A549 (cell line): ENCODE results near the gene RPS23. TPM values are rescaled to one million over a fixed set of nuclear protein-coding genes. Genes with fewer than 3 reads are reported as not detected.

Experiments
- ATAC-seq, 2 experiments: fragments of 200-7000 bp in 1 of 2; fragments of >200 bp in 1 of 2; cut with Nextera tagmentation in 1 of 2; cut with Tn5 transposase in 1 of 2; 3 replicates each; pipeline versions ENCODE4 v1.8.0 to v1.9.1; 2018 to 2020; ENCODE audit warnings: mild to moderate bottlenecking in 1 of 2, moderate library complexity in 1 of 2
- CTCF ChIA-PET: fragments of 300-600 bp; sonication (Branson Sonifier 250); formaldehyde crosslinking; extraction: SDS; loops from one replicate; lab custom pipeline; 2021; ENCODE audit warnings: antibody characterized with exemption, inconsistent platforms; lab: Yijun Ruan, JAX
- POLR2A ChIA-PET: fragments of 350-600 bp; formaldehyde crosslinking; extraction: SDS; loops from one replicate; lab custom pipeline; 2021; ENCODE audit warnings: antibody characterized with exemption, inconsistent platforms; lab: Yijun Ruan, JAX
- DNase-seq, 2 experiments: peaks; one replicate each; pipeline versions ENCODE4 v3.0.0 to v3.0.0-alpha.2; 2011 to 2016; ENCODE audit warnings: low read depth in 1 of 2, low spot score in 1 of 2
- FAIRE-seq: peaks from 2 replicates; lab custom pipeline; 2011; peaks lifted over from hg19 to GRCh38; lab: Jason Lieb, UNC
- H3K27ac ChIP-seq, 2 experiments: fragments of >200 bp; sonication (Bioruptor Twin); formaldehyde crosslinking; 3 replicates each; pipeline ENCODE4 v1.5.1; 2016 to 2017
- H3K4me1 ChIP-seq: fragments of >200 bp; sonication (Bioruptor Twin); formaldehyde crosslinking; 3 replicates; pipeline ENCODE4 v1.6.1; 2016
- H3K4me2 ChIP-seq: fragments of >200 bp; sonication (Bioruptor Twin); formaldehyde crosslinking; 3 replicates; pipeline ENCODE4 v1.6.1; 2016
- H3K4me3 ChIP-seq: fragments of >200 bp; sonication (Bioruptor Twin); formaldehyde crosslinking; 3 replicates; pipeline ENCODE4 v1.5.1; 2016
- H3K9me3 ChIP-seq: fragments of >200 bp; sonication (Bioruptor Twin); formaldehyde crosslinking; 3 replicates; pipeline ENCODE4 v1.6.1; 2016
- CBX2 ChIP-seq: fragments of 200-600 bp; sonication (generic); IDR thresholded peaks from 2 replicates; pipeline ENCODE4 v1.6.1; 2016; ENCODE audit warnings: low read depth, mild to moderate bottlenecking, borderline replicate concordance
- CEBPB ChIP-seq, 2 experiments: fragments of >200 bp in 1 of 2; sonication (Bioruptor Twin) in 1 of 2; formaldehyde crosslinking in 1 of 2; IDR thresholded peaks; 2 replicates each; pipeline ENCODE4 v1.6.1; 2012 to 2016
- CHD2 ChIP-seq: fragments of 150-350 bp; IDR thresholded peaks from 2 replicates; pipeline ENCODE4 v1.6.1; 2014; ENCODE audit warnings: low read length; ENCODE audit not compliant: partially characterized antibody
- CHD4 ChIP-seq: fragments of 200-600 bp; sonication (generic); IDR thresholded peaks from 2 replicates; pipeline ENCODE4 v1.6.1; 2016; ENCODE audit warnings: antibody characterized with exemption, mild to moderate bottlenecking, borderline replicate concordance
- CTCF ChIP-seq: fragments of >200 bp; sonication (Bioruptor Twin); formaldehyde crosslinking; IDR thresholded peaks from 3 replicates; pipeline ENCODE4 v1.5.1; 2016
- E2F6 ChIP-seq: IDR thresholded peaks from 2 replicates; pipeline ENCODE4 v1.6.1; 2012; ENCODE audit warnings: low read depth, borderline replicate concordance
- EHF ChIP-seq: fragments of 250-450 bp; sonication (Bioruptor Pico); IDR thresholded peaks from 2 replicates; pipeline ENCODE4 v1.5.0; 2020; ENCODE audit warnings: mild to moderate bottlenecking
- EP300 ChIP-seq, 2 experiments: fragments of >200 bp; sonication (Bioruptor Twin); formaldehyde crosslinking; IDR thresholded peaks; 2 replicates in 1 of 2; 3 replicates in 1 of 2; pipeline ENCODE4 v1.6.1; 2016 to 2017
- FOXS1 ChIP-seq: fragments of 250-450 bp; sonication (Bioruptor Pico); IDR thresholded peaks from 2 replicates; pipeline ENCODE4 v1.5.0; 2020; ENCODE audit warnings: mild to moderate bottlenecking, moderate library complexity
- GATA3 ChIP-seq: IDR thresholded peaks from 2 replicates; pipeline ENCODE4 v1.6.1; 2012; ENCODE audit warnings: borderline replicate concordance
- HDAC2 ChIP-seq: fragments of 200-600 bp; sonication (generic); IDR thresholded peaks from 2 replicates; pipeline ENCODE4 v1.6.1; 2016
- HOXB13 ChIP-seq: fragments of 250-450 bp; sonication (Bioruptor Pico); IDR thresholded peaks from 2 replicates; pipeline ENCODE4 v1.5.0; 2020; ENCODE audit warnings: low read depth, mild to moderate bottlenecking, moderate library complexity
- HOXB5 ChIP-seq: fragments of 250-450 bp; sonication (Bioruptor Pico); IDR thresholded peaks from 2 replicates; pipeline ENCODE4 v1.5.0; 2020; ENCODE audit warnings: mild to moderate bottlenecking, moderate library complexity
- KDM1A ChIP-seq: fragments of 200-600 bp; sonication (generic); IDR thresholded peaks from 2 replicates; pipeline ENCODE4 v1.6.1; 2016; ENCODE audit warnings: low read depth, mild to moderate bottlenecking
- KDM5A ChIP-seq: fragments of 200-600 bp; sonication (generic); IDR thresholded peaks from 2 replicates; pipeline ENCODE4 v1.6.1; 2016; ENCODE audit warnings: antibody characterized with exemption, mild to moderate bottlenecking
- MAFK ChIP-seq: fragments of 450-650 bp; IDR thresholded peaks from 2 replicates; pipeline ENCODE4 v1.6.1; 2014; ENCODE audit not compliant: partially characterized antibody
- MAZ ChIP-seq: fragments of 150-350 bp; IDR thresholded peaks from 2 replicates; pipeline ENCODE4 v1.6.1; 2014; ENCODE audit warnings: antibody characterized with exemption, low read depth, low read length, borderline replicate concordance
- NFE2L2 ChIP-seq: fragments of 150-350 bp; conservative IDR thresholded peaks from 2 replicates; pipeline ENCODE4 v1.6.1; 2014; ENCODE audit warnings: low read length
- PHF8 ChIP-seq: fragments of 200-600 bp; sonication (generic); IDR thresholded peaks from 2 replicates; pipeline ENCODE4 v1.6.1; 2016; ENCODE audit warnings: low read depth, mild to moderate bottlenecking, antibody characterized with exemption, moderate library complexity, borderline replicate concordance
- RAD21 ChIP-seq, 2 experiments: fragments of >200 bp in 1 of 2; sonication (Bioruptor Twin) in 1 of 2; formaldehyde crosslinking in 1 of 2; IDR thresholded peaks in 1 of 2; conservative IDR thresholded peaks in 1 of 2; 2 replicates in 1 of 2; 3 replicates in 1 of 2; pipeline ENCODE4 v1.6.1; 2012 to 2018; ENCODE audit warnings: inconsistent platforms in 1 of 2
- RARB ChIP-seq: fragments of 250-450 bp; sonication (Bioruptor Pico); IDR thresholded peaks from 2 replicates; pipeline ENCODE4 v1.8.0; 2021; ENCODE audit warnings: mild to moderate bottlenecking, moderate library complexity
- RCOR1 ChIP-seq: fragments of 150-350 bp; IDR thresholded peaks from 2 replicates; pipeline ENCODE4 v1.6.1; 2014; ENCODE audit warnings: antibody characterized with exemption, low read length, low read depth
- RNF2 ChIP-seq: fragments of 200-600 bp; sonication (generic); IDR thresholded peaks from 2 replicates; pipeline ENCODE4 v1.6.1; 2016; ENCODE audit warnings: low read depth, mild to moderate bottlenecking, antibody characterized with exemption, moderate library complexity, borderline replicate concordance
- SREBF2 ChIP-seq: fragments of 450-650 bp; IDR thresholded peaks from 2 replicates; pipeline ENCODE4 v1.6.1; 2014; ENCODE audit warnings: mild to moderate bottlenecking, moderate library complexity
- ZSCAN20 ChIP-seq: fragments of 250-450 bp; sonication (Bioruptor Pico); IDR thresholded peaks from 2 replicates; pipeline ENCODE4 v1.8.0; 2022; ENCODE audit warnings: mild to moderate bottlenecking, moderate library complexity
- WGBS: methylation state at CpG from one replicate; pipeline ENCODE4 v1.1.6; 2017; ENCODE audit errors: missing lambda C conversion rate; 5-methylcytosine and 5-hydroxymethylcytosine counted together
- polyA plus RNA-seq, 4 experiments: library from polyadenylated mRNA; depleted of rRNA in 3 of 4; stranded (reverse); fragments of >200 nt; fragmentation: RNase III in 1 of 4; extraction: RNeasy Plus Mini Kit Qiagen cat#74134 plus additional on column Dnase treatment in 1 of 4; gene quantifications; 2 replicates in 3 of 4; 3 replicates in 1 of 4; pipeline ENCODE4 v1.2.3, GENCODE V29; 2011 to 2017
- TF ChIP-seq, protein P1 (sequence below): IDR thresholded peaks from 2 replicates; pipeline ENCODE4 v1.6.1; 2012

RPS23 gene
- polyA plus RNA-seq, 2 of the 4 experiments (the other 2 are of a cell fraction) = 4,112 to 5,033 TPM

DNA sequence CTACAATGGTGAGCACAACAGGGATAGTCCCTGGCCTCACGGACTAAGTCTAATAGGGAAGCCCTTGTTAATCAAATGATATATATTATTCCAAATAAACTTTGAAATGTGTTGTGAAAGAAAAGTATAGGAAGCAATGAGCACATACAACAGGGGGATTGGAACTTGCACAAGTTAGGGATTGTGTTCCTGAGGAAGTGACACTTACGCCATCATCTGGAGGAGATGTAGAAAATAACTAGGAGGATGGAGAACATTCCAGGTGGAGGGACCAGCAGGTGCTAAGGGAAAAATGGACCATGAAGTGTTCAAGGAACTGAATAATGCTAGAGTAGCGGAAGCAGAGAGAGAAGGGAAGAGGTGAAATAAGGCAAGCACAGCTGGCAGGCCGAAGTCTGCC is 18.8 kb upstream of the RPS23 start (continued):
- no peak for TF ChIP-seq EP300 (IDR thresholded peaks at IDR 0.05)
- TF ChIP-seq E2F6 = no peak
- TF ChIP-seq HDAC2 = no peak
- TF ChIP-seq HOXB5 (CRISPR knock-in tag) = no peak
- TF ChIP-seq NFE2L2 = no peak
- TF ChIP-seq RAD21 (conservative IDR thresholded peaks at IDR 0.05 in 1 of 2, IDR thresholded peaks at IDR 0.05 in 1 of 2) = no peak
- no peak for TF ChIP-seq FOXS1 (CRISPR knock-in tag)
- TF ChIP-seq, all 56 proteins: peak for 0

GRCh38 chr5:82295959-82296531 is 17.9 kb upstream of the RPS23 start:
- ChIA-PET CTCF (interaction anchor here (1.0 kb wide), 1 partner anchor 56 kb away, joined by 3 read pairs; no protein-coding TSS in a partner anchor), POLR2A (no interaction called here)
- Histone ChIP-seq H3K4me1 (no peaks in the 10 kb centered on the region), H3K4me2 (no peak overlapping the region), H3K9me3 (no peaks in the 10 kb centered on the region), H3K27ac (no peak overlapping the region), H3K4me3 (no peak overlapping the region)
- ATAC-seq = no peak
- no peak for TF ChIP-seq EP300 (IDR thresholded peaks at IDR 0.05)
- 66% methylated on average over 2 of the region's 2 CpGs for WGBS
- DNase-seq = no peak
- FAIRE-seq = no peak

- TF ChIP-seq MAFK (no peak), CEBPB (IDR thresholded peaks at IDR 0.05) (no peak), KDM5A (no peak), KDM1A (no peak), SREBF2 (no peak), CHD4 (no peak), CBX2 (no peak), ZSCAN20 (CRISPR knock-in tag) (no peak), MAZ (no peak), CTCF (no peak), RARB (CRISPR knock-in tag) (no peak), RCOR1 (no peak), NFE2L2 (no peak)
- TF ChIP-seq, protein P1, sequence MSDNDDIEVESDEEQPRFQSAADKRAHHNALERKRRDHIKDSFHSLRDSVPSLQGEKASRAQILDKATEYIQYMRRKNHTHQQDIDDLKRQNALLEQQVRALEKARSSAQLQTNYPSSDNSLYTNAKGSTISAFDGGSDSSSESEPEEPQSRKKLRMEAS = no peak
- TF ChIP-seq, all 56 proteins: peak for 0
- ATAC-seq (no peak), FAIRE-seq (no peak), DNase-seq (peak in 1 of 2 experiments; percentile 44)
- ChIA-PET CTCF (interaction anchor here (0.6 to 2.2 kb wide), 3 partner anchors 17 to 735 kb away, joined by 3 to 6 read pairs (median 3); no protein-coding TSS in a partner anchor), POLR2A (no interaction called here)
- H3K4me2 ChIP-seq = no peak overlapping the region
- no peak overlapping the region for H3K27ac ChIP-seq
- H3K4me1 ChIP-seq = no peaks in the 10 kb centered on the region
- H3K4me3 ChIP-seq = no peak overlapping the region
- no peaks in the 10 kb centered on the region for H3K9me3 ChIP-seq
Observed at GRCh38 chr5:82295144-82295543, 17.0 kb upstream of the RPS23 start.

DNA sequence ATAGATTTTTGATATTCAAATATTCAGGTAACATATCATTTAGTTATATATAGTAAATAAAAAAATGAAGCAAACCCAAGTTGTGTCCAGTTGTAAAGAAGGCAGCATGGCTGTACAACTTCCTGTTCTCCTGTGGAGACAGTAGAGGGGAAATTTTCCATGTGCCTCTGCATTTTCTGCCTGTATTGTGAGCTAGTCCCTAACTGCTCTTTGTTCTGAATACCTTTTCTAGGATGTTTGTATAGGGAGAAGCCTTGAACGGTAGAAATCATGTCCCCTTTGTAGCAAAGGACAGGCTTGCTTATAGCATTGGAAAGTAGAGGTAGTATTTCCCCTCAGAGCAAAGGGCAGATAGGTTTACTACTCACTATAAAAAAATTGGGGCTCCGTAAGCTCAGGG is 13.3 kb upstream of the RPS23 start:
- POLR2A ChIA-PET = no interaction called here
- WGBS = 68% methylated on average over 2 of the region's 2 CpGs

More for the DNA sequence above, 13.3 kb upstream of the RPS23 start:
- DNase-seq = no peak
- H3K4me1 ChIP-seq = no peaks in the 10 kb centered on the region
- H3K27ac ChIP-seq = no peak overlapping the region
- ATAC-seq = no peak
- H3K4me2 ChIP-seq = no peak overlapping the region
- FAIRE-seq = no peak
- H3K9me3 ChIP-seq = no peaks in the 10 kb centered on the region
- no peak overlapping the region for H3K4me3 ChIP-seq
- TF ChIP-seq RNF2 (no peak), CHD2 (no peak), GATA3 (no peak), SREBF2 (no peak), CBX2 (no peak), PHF8 (no peak), EHF (CRISPR knock-in tag) (no peak), HOXB13 (CRISPR knock-in tag) (no peak)
- CTCF ChIA-PET = interaction anchor here (0.9 to 1.6 kb wide), 2 partner anchors 16 to 21 kb away, joined by 3 to 7 read pairs; no protein-coding TSS in a partner anchor
